ENCODE data around the gene TUBAL3. TPM values are rescaled to one million over a fixed set of nuclear protein-coding genes. Genes with fewer than 3 reads are reported as not detected.

The TUBAL3 gene
- total and polyA plus RNA-seq, 9 of the 15 experiments (the other 6 are each of a cell fraction or from before 2014, with no cell fraction given): 5.5 to 10.1 (median 6.9) TPM

- TF ChIP-seq TAL1 (IDR thresholded peaks at IDR 0.05) (no peak; the same call in 1 of the 2 replicates), TOE1 (IDR thresholded peaks at IDR 0.05; ENCODE audit: borderline replicate concordance) (no peak), TOE1 (CRISPR knock-in tag; IDR thresholded peaks at IDR 0.05; ENCODE audit: borderline replicate concordance, low read depth) (no peak), SMAD3 (CRISPR knock-in tag; conservative IDR thresholded peaks at IDR 0.05) (no peak), EHMT2 (IDR thresholded peaks at IDR 0.05) (peak; percentile 57; the same call in 1 of the 2 replicates), ZNF699 (CRISPR knock-in tag; IDR thresholded peaks at IDR 0.05; ENCODE audit: insufficient replicate concordance) (no peak), FIP1L1 (IDR thresholded peaks at IDR 0.05; ENCODE audit: low read depth, low read length, poor library complexity, severe bottlenecking) (no peak), ZNF121 (CRISPR knock-in tag; conservative IDR thresholded peaks at IDR 0.05) (no peak), KDM4B (IDR thresholded peaks at IDR 0.05; ENCODE audit: borderline replicate concordance in 2 of 2, low read depth in 1 of 2) (no peak), KLF6 (CRISPR knock-in tag; IDR thresholded peaks at IDR 0.05; ENCODE audit: borderline replicate concordance) (no peak), CBX5 (IDR thresholded peaks at IDR 0.05; ENCODE audit: borderline replicate concordance, low read depth) (peak; percentile 78; the same call in 1 of the 2 replicates), DACH1 (IDR thresholded peaks at IDR 0.05; ENCODE audit: partially characterized antibody) (peak; percentile 23), NELFE (IDR thresholded peaks at IDR 0.05; ENCODE audit: insufficient read depth, insufficient read length) (no peak), ID3 (CRISPR knock-in tag; IDR thresholded peaks at IDR 0.05) (no peak), ID3 (tag; IDR thresholded peaks at IDR 0.05) (no peak), ZNF668 (CRISPR knock-in tag; IDR thresholded peaks at IDR 0.05) (no peak), MYBL2 (IDR thresholded peaks at IDR 0.05; ENCODE audit: low read depth) (peak; percentile 69), MYBL2 (CRISPR knock-in tag; IDR thresholded peaks at IDR 0.05; ENCODE audit: borderline replicate concordance) (no peak)
- TF ChIP-seq, protein P1, sequence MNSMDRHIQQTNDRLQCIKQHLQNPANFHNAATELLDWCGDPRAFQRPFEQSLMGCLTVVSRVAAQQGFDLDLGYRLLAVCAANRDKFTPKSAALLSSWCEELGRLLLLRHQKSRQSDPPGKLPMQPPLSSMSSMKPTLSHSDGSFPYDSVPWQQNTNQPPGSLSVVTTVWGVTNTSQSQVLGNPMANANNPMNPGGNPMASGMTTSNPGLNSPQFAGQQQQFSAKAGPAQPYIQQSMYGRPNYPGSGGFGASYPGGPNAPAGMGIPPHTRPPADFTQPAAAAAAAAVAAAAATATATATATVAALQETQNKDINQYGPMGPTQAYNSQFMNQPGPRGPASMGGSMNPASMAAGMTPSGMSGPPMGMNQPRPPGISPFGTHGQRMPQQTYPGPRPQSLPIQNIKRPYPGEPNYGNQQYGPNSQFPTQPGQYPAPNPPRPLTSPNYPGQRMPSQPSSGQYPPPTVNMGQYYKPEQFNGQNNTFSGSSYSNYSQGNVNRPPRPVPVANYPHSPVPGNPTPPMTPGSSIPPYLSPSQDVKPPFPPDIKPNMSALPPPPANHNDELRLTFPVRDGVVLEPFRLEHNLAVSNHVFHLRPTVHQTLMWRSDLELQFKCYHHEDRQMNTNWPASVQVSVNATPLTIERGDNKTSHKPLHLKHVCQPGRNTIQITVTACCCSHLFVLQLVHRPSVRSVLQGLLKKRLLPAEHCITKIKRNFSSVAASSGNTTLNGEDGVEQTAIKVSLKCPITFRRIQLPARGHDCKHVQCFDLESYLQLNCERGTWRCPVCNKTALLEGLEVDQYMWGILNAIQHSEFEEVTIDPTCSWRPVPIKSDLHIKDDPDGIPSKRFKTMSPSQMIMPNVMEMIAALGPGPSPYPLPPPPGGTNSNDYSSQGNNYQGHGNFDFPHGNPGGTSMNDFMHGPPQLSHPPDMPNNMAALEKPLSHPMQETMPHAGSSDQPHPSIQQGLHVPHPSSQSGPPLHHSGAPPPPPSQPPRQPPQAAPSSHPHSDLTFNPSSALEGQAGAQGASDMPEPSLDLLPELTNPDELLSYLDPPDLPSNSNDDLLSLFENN (IDR thresholded peaks at IDR 0.05; ENCODE audit: low read depth in 2 of 2, low read length in 2 of 2): no peak
- TF ChIP-seq, protein P2, sequence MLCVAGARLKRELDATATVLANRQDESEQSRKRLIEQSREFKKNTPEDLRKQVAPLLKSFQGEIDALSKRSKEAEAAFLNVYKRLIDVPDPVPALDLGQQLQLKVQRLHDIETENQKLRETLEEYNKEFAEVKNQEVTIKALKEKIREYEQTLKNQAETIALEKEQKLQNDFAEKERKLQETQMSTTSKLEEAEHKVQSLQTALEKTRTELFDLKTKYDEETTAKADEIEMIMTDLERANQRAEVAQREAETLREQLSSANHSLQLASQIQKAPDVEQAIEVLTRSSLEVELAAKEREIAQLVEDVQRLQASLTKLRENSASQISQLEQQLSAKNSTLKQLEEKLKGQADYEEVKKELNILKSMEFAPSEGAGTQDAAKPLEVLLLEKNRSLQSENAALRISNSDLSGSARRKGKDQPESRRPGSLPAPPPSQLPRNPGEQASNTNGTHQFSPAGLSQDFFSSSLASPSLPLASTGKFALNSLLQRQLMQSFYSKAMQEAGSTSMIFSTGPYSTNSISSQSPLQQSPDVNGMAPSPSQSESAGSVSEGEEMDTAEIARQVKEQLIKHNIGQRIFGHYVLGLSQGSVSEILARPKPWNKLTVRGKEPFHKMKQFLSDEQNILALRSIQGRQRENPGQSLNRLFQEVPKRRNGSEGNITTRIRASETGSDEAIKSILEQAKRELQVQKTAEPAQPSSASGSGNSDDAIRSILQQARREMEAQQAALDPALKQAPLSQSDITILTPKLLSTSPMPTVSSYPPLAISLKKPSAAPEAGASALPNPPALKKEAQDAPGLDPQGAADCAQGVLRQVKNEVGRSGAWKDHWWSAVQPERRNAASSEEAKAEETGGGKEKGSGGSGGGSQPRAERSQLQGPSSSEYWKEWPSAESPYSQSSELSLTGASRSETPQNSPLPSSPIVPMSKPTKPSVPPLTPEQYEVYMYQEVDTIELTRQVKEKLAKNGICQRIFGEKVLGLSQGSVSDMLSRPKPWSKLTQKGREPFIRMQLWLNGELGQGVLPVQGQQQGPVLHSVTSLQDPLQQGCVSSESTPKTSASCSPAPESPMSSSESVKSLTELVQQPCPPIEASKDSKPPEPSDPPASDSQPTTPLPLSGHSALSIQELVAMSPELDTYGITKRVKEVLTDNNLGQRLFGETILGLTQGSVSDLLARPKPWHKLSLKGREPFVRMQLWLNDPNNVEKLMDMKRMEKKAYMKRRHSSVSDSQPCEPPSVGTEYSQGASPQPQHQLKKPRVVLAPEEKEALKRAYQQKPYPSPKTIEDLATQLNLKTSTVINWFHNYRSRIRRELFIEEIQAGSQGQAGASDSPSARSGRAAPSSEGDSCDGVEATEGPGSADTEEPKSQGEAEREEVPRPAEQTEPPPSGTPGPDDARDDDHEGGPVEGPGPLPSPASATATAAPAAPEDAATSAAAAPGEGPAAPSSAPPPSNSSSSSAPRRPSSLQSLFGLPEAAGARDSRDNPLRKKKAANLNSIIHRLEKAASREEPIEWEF (CRISPR knock-in tag; IDR thresholded peaks at IDR 0.05): no peak
Measured at GRCh38 chr10:5390607-5391205, 13.9 kb downstream of the TUBAL3 start (continued).

All from K562 (cell line).